GM12878 (cell line): ENCODE measurements around the gene SLC22A4. TPM values are rescaled to one million over a fixed set of nuclear protein-coding genes. Genes with fewer than 3 reads are reported as not detected.

Source experiments
- ATAC-seq: fragments of 200-7000 bp; cut with Tn5 transposase; 3 replicates; pipeline ENCODE4 v1.9.1; 2020; ENCODE audit warnings: mild to moderate bottlenecking, moderate library complexity
- BruUV-seq: library from RNA; stranded (reverse); fragments of 400-500 nt; replicated peaks from 2 replicates; lab custom pipeline; 2021; lab: Mats Ljungman, UMichigan
- CTCF ChIA-PET: fragments of 300-600 bp; sonication (Branson Sonifier 250); formaldehyde crosslinking; extraction: SDS; loops from one replicate; lab custom pipeline; 2021; ENCODE audit warnings: inconsistent platforms; lab: Yijun Ruan, JAX
- POLR2A ChIA-PET: fragments of 350-600 bp; formaldehyde crosslinking; extraction: SDS; loops from one replicate; lab custom pipeline; 2021; ENCODE audit warnings: inconsistent platforms; lab: Charles Lee
- RAD21 ChIA-PET: fragments of 300-600 bp; sonication (Branson Sonifier 250); formaldehyde crosslinking; loops from one replicate; lab custom pipeline; 2023; ENCODE audit warnings: antibody characterized with exemption; ENCODE audit not compliant: unreplicated experiment; lab: Charles Lee
- SMC1A ChIA-PET: fragments of 300-600 bp; sonication (Branson Sonifier 250); formaldehyde crosslinking; loops from one replicate; lab custom pipeline; 2023; ENCODE audit not compliant: unreplicated experiment, uncharacterized antibody; lab: Charles Lee
- DNase-seq: peaks from one replicate; pipeline ENCODE4 v3.0.0-alpha.2; 2011; ENCODE audit warnings: low read depth, low spot score
- FAIRE-seq: peaks from 3 replicates; lab custom pipeline; 2011; peaks lifted over from hg19 to GRCh38; lab: Jason Lieb, UNC
- H2AFZ ChIP-seq: 2 replicates; pipeline ENCODE4 v1.6.0; 2011; ENCODE audit warnings: low read depth, low read length, control low read depth; ENCODE audit not compliant: control insufficient read depth
- H3K27ac ChIP-seq: 2 replicates; pipeline ENCODE4 v1.5.1; 2011; ENCODE audit warnings: control low read depth; ENCODE audit not compliant: control insufficient read depth, insufficient read depth
- H3K27me3 ChIP-seq, 2 experiments: replicated peaks in 1 of 2; 2 replicates each; pipeline versions ENCODE4 v1.6.0 to v1.6.1; 2011; ENCODE audit warnings: low read length in 1 of 2; ENCODE audit not compliant: control insufficient read depth in 2 of 2, insufficient read depth in 2 of 2
- H3K36me3 ChIP-seq, 2 experiments: 2 replicates each; pipeline ENCODE4 v1.5.1; 2011; ENCODE audit warnings: low read length in 1 of 2; ENCODE audit not compliant: control insufficient read depth in 2 of 2, insufficient read depth in 2 of 2
- H3K4me1 ChIP-seq: 2 replicates; pipeline ENCODE4 v1.6.1; 2011; ENCODE audit warnings: mild to moderate bottlenecking, low read length, moderate library complexity, mixed read lengths; ENCODE audit not compliant: control insufficient read depth, insufficient read depth
- H3K4me2 ChIP-seq: 2 replicates; pipeline ENCODE4 v1.6.0; 2011; ENCODE audit warnings: control low read depth; ENCODE audit not compliant: control insufficient read depth, insufficient read depth
- H3K4me3 ChIP-seq: fragments of 200-600 bp; sonication (generic); 2 replicates; pipeline ENCODE4 v1.5.1; 2016
- H3K79me2 ChIP-seq: 2 replicates; pipeline ENCODE4 v1.6.0; 2011; ENCODE audit warnings: low read length; ENCODE audit not compliant: control insufficient read depth, insufficient read depth
- H3K9ac ChIP-seq: 2 replicates; pipeline ENCODE4 v1.8.0; 2011; ENCODE audit warnings: low read length, control low read depth, mixed read lengths; ENCODE audit not compliant: control insufficient read depth, insufficient read depth
- H3K9me3 ChIP-seq: replicated peaks from 3 replicates; pipeline ENCODE4 v1.5.1; 2011; ENCODE audit warnings: mild to moderate bottlenecking, low read length; ENCODE audit not compliant: control insufficient read depth, insufficient read depth
- H4K20me1 ChIP-seq: 2 replicates; pipeline ENCODE4 v1.6.0; 2011; ENCODE audit not compliant: control insufficient read depth, insufficient read depth
- EZH2 ChIP-seq: IDR thresholded peaks from 2 replicates; pipeline ENCODE4 v1.6.1; 2012; ENCODE audit warnings: low read depth, mild to moderate bottlenecking, control low read depth, inconsistent platforms, low read length, borderline replicate concordance; ENCODE audit not compliant: control insufficient read depth
- FOXM1 ChIP-seq: IDR thresholded peaks from 2 replicates; pipeline ENCODE4 v1.6.1; 2012; ENCODE audit warnings: low read depth, mild to moderate bottlenecking, inconsistent platforms, low read length, moderate library complexity
- HCFC1 ChIP-seq: fragments of 150-350 bp; IDR thresholded peaks from 2 replicates; pipeline ENCODE4 v1.6.1; 2014; ENCODE audit warnings: low read length
- MYC ChIP-seq: IDR thresholded peaks from 2 replicates; pipeline ENCODE4 v1.6.1; 2011; ENCODE audit warnings: mild to moderate bottlenecking, low read length, moderate library complexity, inconsistent platforms; ENCODE audit not compliant: insufficient read depth, insufficient replicate concordance, insufficient read length, severe bottlenecking
- RB1 ChIP-seq: fragments of 450-650 bp; formaldehyde crosslinking; IDR thresholded peaks from 2 replicates; pipeline ENCODE4 v1.6.1; 2017; ENCODE audit warnings: mild to moderate bottlenecking, borderline replicate concordance
- SMAD5 ChIP-seq: IDR thresholded peaks from 2 replicates; pipeline ENCODE4 v1.6.1; 2016; ENCODE audit warnings: antibody characterized with exemption, low read depth
- STAT3 ChIP-seq: IDR thresholded peaks from 2 replicates; pipeline ENCODE4 v1.6.1; 2011; ENCODE audit warnings: low read depth, low read length, improper control_type of control experiment
- TARDBP ChIP-seq: IDR thresholded peaks from 2 replicates; pipeline ENCODE4 v1.6.1; 2016; ENCODE audit warnings: borderline replicate concordance
- TCF3 ChIP-seq: IDR thresholded peaks from 2 replicates; pipeline ENCODE4 v1.6.1; 2012; ENCODE audit warnings: low read depth, mild to moderate bottlenecking, low read length, borderline replicate concordance; ENCODE audit not compliant: insufficient read depth
- ZBED1 ChIP-seq: IDR thresholded peaks from 2 replicates; pipeline ENCODE4 v1.6.1; 2016; ENCODE audit warnings: borderline replicate concordance
- ZNF207 ChIP-seq: fragments of 450-650 bp; IDR thresholded peaks from 2 replicates; pipeline ENCODE4 v1.6.1; 2014; ENCODE audit warnings: antibody characterized with exemption, mild to moderate bottlenecking, borderline replicate concordance
- ZNF274 ChIP-seq: IDR thresholded peaks from one replicate; pipeline ENCODE4 v1.8.0; 2011; ENCODE audit not compliant: insufficient read length, insufficient read depth
- WGBS: methylation state at CpG from one replicate; pipeline ENCODE4 v1.1.6; 2016; ENCODE audit warnings: low lambda C conversion rate; ENCODE audit not compliant: insufficient replicate concordance, insufficient coverage; ENCODE audit errors: missing lambda C conversion rate; 5-methylcytosine and 5-hydroxymethylcytosine counted together
- in situ Hi-C: fragments of 300-500 bp; cut with MboI; formaldehyde crosslinking; loops from 9 replicates; pipeline ENCODE4 v1.14.3; 2018; ENCODE audit warnings: mixed read lengths
- intact Hi-C: fragments of 100-400 bp; cut with micrococcal nuclease; formaldehyde crosslinking; loops from one replicate; pipeline ENCODE4 v1.14.2; 2022; ENCODE audit not compliant: unreplicated experiment
- polyA plus RNA-seq, 11 experiments: library from polyadenylated mRNA; depleted of rRNA in 4 of 11; unstranded in 6 of 11; stranded (reverse) in 5 of 11; fragments of >200 nt; fragmentation: Nextera tagmentation in 4 of 11; fragmentation: Illumina TruSeq in 1 of 11; extraction: Ambion mirVana in 4 of 11; extraction: Trizol in 1 of 11; gene quantifications; 1 replicate in 1 of 11; 2 replicates in 10 of 11; pipeline versions ENCODE4 v1.2.1 to v1.2.3, GENCODE V29; 2011 to 2016; ENCODE audit warnings: inconsistent platforms in 2 of 11, missing spikeins in 2 of 11, low read depth in 1 of 11
- total RNA-seq, 4 experiments: library from RNA; depleted of rRNA in 3 of 4; stranded (reverse); fragments of >200 nt in 3 of 4; fragmentation: Illumina TruSeq in 1 of 4; extraction: Trizol in 1 of 4; gene quantifications; 2 replicates each; pipeline versions ENCODE4 v1.2.1 to v1.2.3, GENCODE V29; 2013 to 2021
- TF ChIP-seq, protein P1 (sequence below): fragments of 450-650 bp; IDR thresholded peaks from 2 replicates; pipeline ENCODE4 v1.6.1; 2016; ENCODE audit warnings: mild to moderate bottlenecking
- TF ChIP-seq, protein P2 (sequence below): fragments of 450-650 bp; IDR thresholded peaks from 2 replicates; pipeline ENCODE4 v1.6.1; 2017; ENCODE audit warnings: mild to moderate bottlenecking, moderate library complexity

SLC22A4 gene
- total and polyA plus RNA-seq, 10 of the 15 experiments (the other 5 are each of a cell fraction or from before 2014, with no cell fraction given) = 0.04 to 0.61 (median 0.10) TPM; not detected in 2

DNA sequence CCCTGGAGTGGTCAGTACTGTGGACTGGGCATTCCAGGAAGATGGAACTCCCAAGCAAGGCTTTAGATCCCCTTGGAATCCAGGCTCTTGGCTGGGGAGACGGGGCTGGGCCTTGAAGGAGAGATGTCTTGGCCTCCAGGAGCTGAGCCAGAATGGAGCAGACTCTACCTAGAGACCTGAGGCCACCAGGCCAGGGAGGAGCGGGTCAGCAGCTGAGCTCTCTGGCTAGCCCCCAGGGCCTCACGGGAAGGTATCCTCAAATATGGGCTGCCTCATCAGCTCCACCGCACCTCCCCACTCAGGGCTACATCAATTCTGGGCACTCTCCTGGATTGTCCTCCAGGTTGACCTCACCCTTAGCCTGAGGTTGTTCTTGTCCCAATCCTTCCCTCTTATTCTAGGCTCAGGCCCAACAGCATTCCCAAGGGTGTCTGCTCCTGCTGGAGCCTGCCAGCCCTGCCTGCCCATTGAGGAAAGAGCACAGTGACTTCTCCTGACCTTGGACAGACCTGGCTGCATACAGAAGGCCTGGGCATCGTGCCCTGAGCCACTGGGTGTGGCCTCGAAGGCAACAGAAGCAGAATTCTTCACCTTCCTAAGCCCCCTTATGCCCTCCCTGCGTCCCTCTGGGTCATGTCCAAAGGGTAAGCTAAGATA lies 39.7 kb upstream of the SLC22A4 start (continued):
- TF ChIP-seq, protein P1, sequence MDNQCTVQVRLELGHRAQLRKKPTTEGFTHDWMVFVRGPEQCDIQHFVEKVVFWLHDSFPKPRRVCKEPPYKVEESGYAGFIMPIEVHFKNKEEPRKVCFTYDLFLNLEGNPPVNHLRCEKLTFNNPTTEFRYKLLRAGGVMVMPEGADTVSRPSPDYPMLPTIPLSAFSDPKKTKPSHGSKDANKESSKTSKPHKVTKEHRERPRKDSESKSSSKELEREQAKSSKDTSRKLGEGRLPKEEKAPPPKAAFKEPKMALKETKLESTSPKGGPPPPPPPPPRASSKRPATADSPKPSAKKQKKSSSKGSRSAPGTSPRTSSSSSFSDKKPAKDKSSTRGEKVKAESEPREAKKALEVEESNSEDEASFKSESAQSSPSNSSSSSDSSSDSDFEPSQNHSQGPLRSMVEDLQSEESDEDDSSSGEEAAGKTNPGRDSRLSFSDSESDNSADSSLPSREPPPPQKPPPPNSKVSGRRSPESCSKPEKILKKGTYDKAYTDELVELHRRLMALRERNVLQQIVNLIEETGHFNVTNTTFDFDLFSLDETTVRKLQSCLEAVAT = no peak
- TF ChIP-seq TARDBP (no peak), EZH2 (no peak), FOXM1 (no peak), STAT3 (no peak)

DNA sequence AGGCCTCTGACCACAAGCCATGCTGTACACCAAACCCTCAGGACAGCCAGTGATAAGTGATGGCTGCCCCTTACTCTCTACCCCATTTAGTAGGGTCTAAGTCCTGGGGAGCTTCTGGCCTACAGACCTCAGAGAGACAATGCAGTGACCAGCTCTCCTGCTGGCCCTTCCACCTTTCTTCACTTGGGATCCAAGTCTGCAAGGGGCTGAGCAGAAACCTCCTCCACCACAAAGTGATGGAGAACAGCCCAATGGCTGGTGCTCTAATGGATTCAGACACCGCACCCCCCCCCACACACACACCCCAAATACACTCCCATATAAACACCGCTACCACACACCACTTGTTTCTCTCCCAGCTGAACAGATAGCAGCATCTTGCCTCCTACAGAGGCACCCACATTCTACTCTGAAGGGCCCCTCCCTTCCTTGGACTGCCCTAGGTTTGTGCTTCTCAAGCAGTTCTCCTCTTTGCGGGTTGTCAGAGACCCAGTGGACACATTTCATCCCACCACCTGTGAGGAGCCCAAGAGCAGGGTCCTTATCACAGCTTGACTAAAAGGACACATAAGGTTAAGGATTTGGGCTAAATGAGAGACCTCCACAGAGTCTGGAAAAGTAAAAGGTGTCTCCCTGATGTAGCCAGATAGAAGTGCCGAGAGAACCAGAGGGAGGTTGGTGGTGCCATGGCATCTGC lies 38.0 kb upstream of the SLC22A4 start:
- Histone ChIP-seq H2AFZ (no peak overlapping the region), H3K27ac (no peak overlapping the region), H3K4me3 (no peak overlapping the region), H3K9me3 (no peaks in the 10 kb centered on the region), H3K9ac (no peak overlapping the region), H3K27me3 (peaks cover 2 to 7% of the 10 kb centered on the region in 2 experiments), H3K4me2 (no peak overlapping the region), H4K20me1 (no peaks in the 10 kb centered on the region), H3K36me3 (no peaks in the 10 kb centered on the region), H3K4me1 (peaks cover 6% of the 10 kb centered on the region; the same call in 1 of the 2 replicates), H3K79me2 (no peaks in the 10 kb centered on the region)
- POLR2A ChIA-PET = no interaction called here
- BruUV-seq = no TSS peak
- DNase-seq = no peak
- ATAC-seq = no peak
- RAD21 ChIA-PET = interaction anchor here (1.1 kb wide), 1 partner anchor 77 kb away, joined by 3 read pairs; no protein-coding TSS in a partner anchor
- CTCF ChIA-PET = interaction anchor here (0.5 to 3.3 kb wide), 5 partner anchors 16 to 76 kb away, joined by 3 to 19 read pairs (median 3); no protein-coding TSS in a partner anchor
- SMC1A ChIA-PET = interaction anchor here (1.0 to 2.7 kb wide), 2 partner anchors 12 to 18 kb away, joined by 3 to 10 read pairs; no protein-coding TSS in a partner anchor
- in situ Hi-C loops (no loop called here), intact Hi-C loops (no loop called here)
- WGBS = 96% methylated on average over 4 of the region's 4 CpGs
- no peak for FAIRE-seq
- TF ChIP-seq TCF3 = no peak
- TF ChIP-seq SMAD5 = no peak
- TF ChIP-seq ZBED1 = no peak
- TF ChIP-seq, protein P1 = no peak
- TF ChIP-seq ZNF274 = no peak
- TF ChIP-seq HCFC1 = no peak
- no peak for TF ChIP-seq MYC
- TF ChIP-seq, protein P2, sequence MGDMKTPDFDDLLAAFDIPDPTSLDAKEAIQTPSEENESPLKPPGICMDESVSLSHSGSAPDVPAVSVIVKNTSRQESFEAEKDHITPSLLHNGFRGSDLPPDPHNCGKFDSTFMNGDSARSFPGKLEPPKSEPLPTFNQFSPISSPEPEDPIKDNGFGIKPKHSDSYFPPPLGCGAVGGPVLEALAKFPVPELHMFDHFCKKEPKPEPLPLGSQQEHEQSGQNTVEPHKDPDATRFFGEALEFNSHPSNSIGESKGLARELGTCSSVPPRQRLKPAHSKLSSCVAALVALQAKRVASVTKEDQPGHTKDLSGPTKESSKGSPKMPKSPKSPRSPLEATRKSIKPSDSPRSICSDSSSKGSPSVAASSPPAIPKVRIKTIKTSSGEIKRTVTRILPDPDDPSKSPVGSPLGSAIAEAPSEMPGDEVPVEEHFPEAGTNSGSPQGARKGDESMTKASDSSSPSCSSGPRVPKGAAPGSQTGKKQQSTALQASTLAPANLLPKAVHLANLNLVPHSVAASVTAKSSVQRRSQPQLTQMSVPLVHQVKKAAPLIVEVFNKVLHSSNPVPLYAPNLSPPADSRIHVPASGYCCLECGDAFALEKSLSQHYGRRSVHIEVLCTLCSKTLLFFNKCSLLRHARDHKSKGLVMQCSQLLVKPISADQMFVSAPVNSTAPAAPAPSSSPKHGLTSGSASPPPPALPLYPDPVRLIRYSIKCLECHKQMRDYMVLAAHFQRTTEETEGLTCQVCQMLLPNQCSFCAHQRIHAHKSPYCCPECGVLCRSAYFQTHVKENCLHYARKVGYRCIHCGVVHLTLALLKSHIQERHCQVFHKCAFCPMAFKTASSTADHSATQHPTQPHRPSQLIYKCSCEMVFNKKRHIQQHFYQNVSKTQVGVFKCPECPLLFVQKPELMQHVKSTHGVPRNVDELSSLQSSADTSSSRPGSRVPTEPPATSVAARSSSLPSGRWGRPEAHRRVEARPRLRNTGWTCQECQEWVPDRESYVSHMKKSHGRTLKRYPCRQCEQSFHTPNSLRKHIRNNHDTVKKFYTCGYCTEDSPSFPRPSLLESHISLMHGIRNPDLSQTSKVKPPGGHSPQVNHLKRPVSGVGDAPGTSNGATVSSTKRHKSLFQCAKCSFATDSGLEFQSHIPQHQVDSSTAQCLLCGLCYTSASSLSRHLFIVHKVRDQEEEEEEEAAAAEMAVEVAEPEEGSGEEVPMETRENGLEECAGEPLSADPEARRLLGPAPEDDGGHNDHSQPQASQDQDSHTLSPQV = no peak
- TF ChIP-seq RB1 = no peak
- TF ChIP-seq ZNF207 = no peak
